ENCODE results near the gene RPS6KL1.

Gene RPS6KL1

DNA sequence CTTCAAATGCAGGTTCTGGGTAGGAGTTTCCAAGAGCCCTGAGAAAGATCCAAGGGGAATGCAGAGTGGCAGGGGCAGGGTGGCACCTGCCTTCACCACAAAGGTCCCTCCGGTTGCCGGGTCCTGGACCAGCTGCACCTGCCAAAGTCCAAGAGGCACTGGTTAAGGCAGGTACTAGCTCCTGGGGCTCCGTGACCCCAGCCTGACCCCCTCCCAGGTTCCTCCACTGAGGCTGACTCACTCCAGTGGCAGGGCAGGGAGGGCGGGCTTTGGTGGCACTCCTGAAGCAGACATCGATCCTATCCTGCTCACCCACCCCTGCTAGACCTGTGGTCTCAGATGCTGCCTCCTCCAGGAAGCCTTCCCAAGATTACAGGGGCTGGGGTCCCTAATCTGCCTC is 11.4 kb downstream of the RPS6KL1 start:
- no peak for DNase-seq (ENCODE audit: low spot score)

- no peak for DNase-seq (ENCODE audit: low spot score)
Observed at GRCh38 chr14:74911221-74911620, 11.8 kb downstream of the RPS6KL1 start.

GRCh38 chr14:74910556-74910955 is 12.5 kb downstream of the RPS6KL1 start:
- DNase-seq (ENCODE audit: low spot score), result no peak

DNA sequence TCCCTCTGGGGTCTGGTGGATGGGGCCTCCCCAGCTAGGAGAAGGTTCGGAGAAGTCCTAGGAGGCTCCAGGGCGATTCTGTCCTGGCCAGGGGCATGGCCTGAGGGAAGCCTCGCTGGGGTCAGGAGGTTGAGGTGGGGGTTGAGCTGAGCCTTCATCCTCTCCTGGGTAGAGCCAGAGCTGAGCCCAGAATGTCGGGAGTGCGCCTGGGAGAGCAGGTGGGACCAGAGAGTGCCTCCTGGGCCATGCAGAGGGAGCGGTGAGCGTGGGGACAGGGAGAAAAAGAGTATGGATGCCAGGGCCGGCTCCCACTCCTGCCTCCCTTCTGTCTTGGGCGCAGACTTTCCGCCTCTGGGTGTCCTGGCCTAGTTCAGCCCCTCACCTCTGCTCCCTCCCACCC is 13.1 kb downstream of the RPS6KL1 start:
- no peak for DNase-seq (ENCODE audit: low spot score)

DNA sequence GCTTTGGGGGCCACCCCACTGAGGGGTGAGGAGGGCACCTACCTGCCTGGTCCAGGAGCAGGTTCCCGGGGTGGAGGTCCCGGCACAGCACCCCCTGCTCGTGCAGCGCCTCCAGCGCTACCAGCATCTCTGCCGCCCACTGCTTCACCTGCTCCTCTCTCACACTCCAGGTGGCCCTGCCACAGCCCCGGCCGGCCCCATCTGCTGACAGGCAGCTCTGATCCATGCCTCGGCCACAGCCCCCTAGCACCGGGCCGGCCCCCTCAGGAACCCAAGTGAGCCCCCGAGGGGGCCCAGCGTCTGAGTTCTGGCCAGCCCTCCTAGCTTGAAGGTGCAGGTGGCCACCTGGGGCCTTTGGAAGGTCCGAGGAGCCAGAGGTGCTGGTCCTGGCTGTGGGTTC is 13.6 kb downstream of the RPS6KL1 start:
- DNase-seq (ENCODE audit: low spot score), result no peak

GRCh38 chr14:74908861-74909341 is 14.2 kb downstream of the RPS6KL1 start:
- no peak for DNase-seq (ENCODE audit: low spot score)

DNA sequence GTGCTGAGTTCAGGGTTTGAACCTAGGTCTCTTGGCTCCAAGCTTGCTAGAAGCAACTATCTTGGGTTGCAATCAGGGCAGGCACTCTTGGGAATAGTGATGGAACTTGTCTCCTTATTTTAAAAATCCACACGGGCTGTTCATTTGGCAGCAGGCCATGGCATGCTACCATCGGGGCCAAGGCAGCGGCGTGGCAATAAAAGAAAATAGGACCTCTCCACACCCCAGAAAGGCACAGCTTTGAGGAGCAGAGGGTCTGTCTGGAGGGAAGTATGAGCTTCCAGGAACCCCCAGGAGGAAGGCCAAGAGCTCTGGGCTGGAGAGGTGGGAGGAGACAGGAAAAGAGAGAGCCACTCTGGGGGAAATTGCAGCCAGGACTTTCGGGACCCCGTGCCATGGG is 15.3 kb downstream of the RPS6KL1 start:
- no peak for DNase-seq (ENCODE audit: low spot score)

- no peak for DNase-seq (ENCODE audit: low spot score)
Observed at GRCh38 chr14:74906925-74907521, 16.0 kb downstream of the RPS6KL1 start.

DNA sequence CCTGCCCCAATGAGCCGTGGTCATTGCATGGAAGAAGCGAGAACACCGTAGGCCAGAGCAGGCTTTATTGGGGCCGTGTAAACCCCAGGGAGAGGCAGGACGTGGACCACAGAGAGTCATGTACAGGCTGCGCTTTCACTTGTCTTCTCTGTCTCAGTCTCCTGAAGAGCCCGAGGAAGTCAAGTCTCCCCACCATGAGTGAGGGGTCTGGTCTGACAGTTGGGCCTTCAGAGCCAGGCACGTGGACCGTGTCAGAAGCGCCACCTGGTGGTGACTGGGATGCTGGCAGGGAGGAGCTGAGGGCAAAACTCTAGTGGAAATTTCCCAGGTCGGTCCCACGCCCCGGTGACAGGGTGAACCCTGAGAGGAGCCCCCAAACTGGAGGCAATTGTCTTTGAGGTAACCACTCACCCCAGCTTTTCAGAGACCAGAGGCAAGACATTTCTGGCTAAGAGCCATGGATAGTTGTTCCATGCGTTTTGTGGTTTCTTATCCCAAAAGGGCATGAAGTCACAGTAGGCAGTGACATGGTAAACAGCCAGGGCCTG is 17.4 kb downstream of the RPS6KL1 start:
- peak; percentile 78 for DNase-seq (ENCODE audit: low spot score)

- no peak for DNase-seq (ENCODE audit: low spot score)
Observed at GRCh38 chr14:74904635-74905503, 18.2 kb downstream of the RPS6KL1 start.

- no peak for DNase-seq (ENCODE audit: low spot score)
Observed at GRCh38 chr14:74902941-74903705, 19.9 kb downstream of the RPS6KL1 start.

- DNase-seq (ENCODE audit: low spot score), result no peak
Observed at GRCh38 chr14:74898694-74899093, 24.4 kb downstream of the RPS6KL1 start.

DNA sequence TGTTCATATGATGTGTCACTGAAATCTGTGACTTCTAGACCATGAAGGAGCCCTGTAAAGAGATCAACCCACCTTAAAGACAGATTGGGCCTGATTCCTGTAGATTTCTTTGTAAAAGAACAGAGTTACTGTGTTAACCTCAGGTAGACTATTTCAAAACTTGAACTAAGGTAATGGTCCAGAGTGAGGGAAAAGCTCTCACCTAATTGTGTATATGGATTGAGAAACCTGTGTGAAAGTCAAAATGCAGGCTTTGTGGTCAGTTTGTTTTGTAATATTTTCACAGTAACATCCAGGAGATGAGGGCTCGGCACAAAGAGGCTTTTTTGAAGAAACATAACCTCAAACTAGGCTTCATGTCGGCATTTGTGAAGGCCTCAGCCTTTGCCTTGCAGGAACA is 25.0 kb downstream of the RPS6KL1 start:
- no peak for DNase-seq (ENCODE audit: low spot score)

DNA sequence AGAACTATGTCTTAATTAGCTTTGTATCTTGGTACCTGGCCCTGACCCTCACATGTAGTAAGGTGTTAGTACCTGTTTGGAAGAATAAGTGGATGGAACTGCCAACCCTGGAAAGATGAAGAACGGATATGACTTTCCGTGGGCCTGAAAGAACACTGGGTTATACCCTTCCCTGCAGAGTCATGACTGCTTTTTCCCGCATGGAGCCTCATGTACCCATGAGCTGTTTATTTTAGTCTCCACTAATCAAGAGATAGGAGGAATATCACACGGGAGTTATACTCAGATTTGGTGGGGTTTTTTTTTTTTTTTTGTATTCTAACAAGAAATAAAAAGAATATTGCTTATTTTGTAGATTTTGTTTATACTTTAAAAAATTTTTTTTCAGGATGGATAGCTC is 25.4 kb downstream of the RPS6KL1 start:
- DNase-seq (ENCODE audit: low spot score), result no peak

- no peak for DNase-seq (ENCODE audit: low spot score)
Observed at GRCh38 chr14:74896400-74896799, 26.7 kb downstream of the RPS6KL1 start.

GRCh38 chr14:74893614-74894091 is 29.4 kb downstream of the RPS6KL1 start:
- no peak for DNase-seq (ENCODE audit: low spot score)

- DNase-seq (ENCODE audit: low spot score), result no peak
Observed at GRCh38 chr14:74892745-74893144, 30.3 kb downstream of the RPS6KL1 start.

DNA sequence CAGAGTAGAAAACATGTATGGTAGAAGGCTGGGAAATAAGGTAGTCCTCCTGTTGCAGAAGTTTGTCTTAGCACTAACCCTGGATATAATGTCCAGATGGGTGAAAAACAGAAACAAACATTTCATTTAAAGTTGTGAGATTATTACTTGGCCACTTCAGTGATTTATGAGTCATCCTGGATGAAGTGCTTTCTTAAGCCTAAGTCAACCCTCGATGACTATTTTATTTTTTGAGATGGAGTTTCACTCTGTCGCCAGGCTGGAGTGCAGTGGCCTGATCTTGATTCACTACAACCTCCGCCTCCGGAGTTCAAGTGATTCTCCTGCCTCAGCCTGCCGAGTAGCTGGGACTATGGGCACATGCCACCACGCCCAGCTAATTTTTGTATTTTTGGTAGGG is 31.2 kb downstream of the RPS6KL1 start:
- no peak for DNase-seq (ENCODE audit: low spot score)

GRCh38 chr14:74890262-74890661 is 32.8 kb downstream of the RPS6KL1 start:
- DNase-seq (ENCODE audit: low spot score), result no peak

DNA sequence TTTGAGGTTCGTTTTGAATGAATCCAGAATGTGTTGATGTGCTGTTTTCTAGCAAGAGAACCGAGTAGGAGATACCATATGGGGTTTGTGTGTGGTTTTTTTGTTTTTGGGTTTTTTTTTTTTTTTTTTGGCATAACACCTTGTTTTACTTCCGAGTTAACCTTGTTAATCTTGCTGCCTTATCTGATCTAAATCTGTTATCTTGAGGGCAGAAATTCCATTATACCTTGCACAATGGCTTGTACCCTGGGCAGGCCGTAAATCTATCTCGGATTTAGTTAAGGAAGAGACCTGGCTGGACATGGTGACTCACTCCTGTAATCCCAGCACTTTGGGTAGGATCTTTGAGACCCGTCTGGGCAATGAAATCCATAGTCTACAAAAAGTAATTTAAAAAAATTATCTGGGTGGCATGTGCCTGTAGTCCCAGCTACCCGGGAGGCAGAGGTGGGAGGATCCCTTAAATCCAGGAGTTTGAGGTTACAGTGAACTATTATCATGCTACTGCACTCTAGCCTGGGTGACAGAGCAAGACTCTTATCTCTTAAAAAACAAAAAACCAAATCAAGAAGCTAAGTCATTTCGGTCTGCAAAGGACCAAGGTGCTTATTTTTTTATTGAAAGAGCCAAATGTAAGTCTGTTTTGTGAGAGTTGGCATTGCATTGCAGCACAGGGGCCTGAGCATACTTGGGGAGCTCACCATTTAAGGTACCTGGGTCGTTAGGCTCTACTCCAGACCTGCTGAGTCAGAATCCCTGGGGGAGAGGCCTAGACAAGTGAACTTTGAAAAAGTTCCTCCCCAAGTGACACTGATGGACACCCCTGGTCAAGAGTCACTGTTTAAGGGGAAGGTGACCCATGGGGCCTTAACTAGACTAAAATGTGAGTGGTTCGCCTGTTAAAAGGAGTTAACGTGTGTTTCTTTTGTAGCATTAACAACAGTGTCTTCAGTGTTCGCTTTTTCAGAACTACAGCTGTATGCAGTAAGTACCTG is 34.6 kb downstream of the RPS6KL1 start:
- DNase-seq (ENCODE audit: low spot score), result no peak

- peak; percentile 86 for DNase-seq (ENCODE audit: low spot score)
Observed at GRCh38 chr14:74886001-74886400, 37.1 kb downstream of the RPS6KL1 start.

Data from hepatic stellate cell (primary cell).